HG03432 (cell line): Measurements from ENCODE around the gene RFTN1.

Source experiments
- ATAC-seq: cut with Tn5 transposase; IDR thresholded peaks from one replicate; pipeline ENCODE4 v1.9.1; 2021; ENCODE audit warnings: mild to moderate bottlenecking, moderate library complexity; ENCODE audit not compliant: unreplicated experiment

The RFTN1 gene

GRCh38 chr3:16439848-16440708, 73.4 kb downstream of the RFTN1 start:
- ATAC-seq = no peak

GRCh38 chr3:16439163-16439847, 74.2 kb downstream of the RFTN1 start:
- no peak for ATAC-seq

GRCh38 chr3:16437640-16438039, 75.9 kb downstream of the RFTN1 start:
- ATAC-seq = no peak

GRCh38 chr3:16433701-16434151, 79.8 kb downstream of the RFTN1 start:
- ATAC-seq = peak; percentile 88

- ATAC-seq = no peak
These were observed 80.8 kb downstream of the RFTN1 start for GRCh38 chr3:16432714-16433113.

- peak; percentile 54 for ATAC-seq
These were observed 82.5 kb downstream of the RFTN1 start for GRCh38 chr3:16430717-16431630.

GRCh38 chr3:16429086-16429485, 84.4 kb downstream of the RFTN1 start:
- no peak for ATAC-seq

- ATAC-seq = no peak
These were observed 84.9 kb downstream of the RFTN1 start for GRCh38 chr3:16428612-16429011.

- ATAC-seq = no peak
These were observed 86.2 kb downstream of the RFTN1 start for GRCh38 chr3:16427103-16427965.

GRCh38 chr3:16426665-16427064, 86.8 kb downstream of the RFTN1 start:
- no peak for ATAC-seq

- no peak for ATAC-seq
These were observed 87.5 kb downstream of the RFTN1 start for GRCh38 chr3:16426029-16426400.

GRCh38 chr3:16425398-16426028, 88.0 kb downstream of the RFTN1 start:
- ATAC-seq = no peak

- ATAC-seq = peak; percentile 90
These were observed 89.4 kb downstream of the RFTN1 start for GRCh38 chr3:16423947-16424673.

- no peak for ATAC-seq
These were observed 90.2 kb downstream of the RFTN1 start for GRCh38 chr3:16423298-16423697.

- ATAC-seq = no peak
These were observed 93.8 kb downstream of the RFTN1 start for GRCh38 chr3:16419640-16420241.

- no peak for ATAC-seq
These were observed 95.4 kb downstream of the RFTN1 start for GRCh38 chr3:16417945-16418739.

- no peak for ATAC-seq
These were observed 97.5 kb downstream of the RFTN1 start for GRCh38 chr3:16415911-16416476.

GRCh38 chr3:16413321-16413720, 100.2 kb downstream of the RFTN1 start:
- no peak for ATAC-seq
